NCI-H2029 (cell line): ENCODE data around the gene TSHZ1.
"Not testable (repeated sequence)": the region's sequence is repeated elsewhere in the genome, so short reads cannot be mapped to it uniquely, and the experiment has no call there.

Experiments
- DNase-seq: peaks from one replicate; lab custom pipeline; 2025; lab: John Stamatoyannopoulos, UW

The TSHZ1 gene

DNA sequence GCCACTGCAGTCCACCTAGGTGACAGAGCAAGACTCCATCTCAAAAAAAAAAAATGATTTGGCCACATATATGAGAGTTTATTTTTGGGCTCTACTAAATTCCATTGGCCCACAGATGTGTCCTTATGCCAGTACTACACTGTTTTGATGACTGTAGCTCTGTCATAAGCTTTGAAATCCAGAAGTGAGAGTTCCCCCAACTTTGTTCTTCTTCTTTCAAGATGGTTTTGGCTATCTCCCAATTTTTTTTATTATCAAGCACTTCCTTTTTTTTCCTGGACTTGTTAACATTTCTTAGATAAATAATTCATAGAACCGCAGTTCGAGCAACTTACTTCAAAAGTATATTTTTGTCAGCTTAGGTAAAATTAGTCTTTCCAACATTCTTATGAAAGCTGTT lies 96.9 kb downstream of the TSHZ1 start:
- no peak for DNase-seq

- DNase-seq: no peak
Measured at GRCh38 chr18:75309564-75309963, 99.0 kb downstream of the TSHZ1 start.

DNA sequence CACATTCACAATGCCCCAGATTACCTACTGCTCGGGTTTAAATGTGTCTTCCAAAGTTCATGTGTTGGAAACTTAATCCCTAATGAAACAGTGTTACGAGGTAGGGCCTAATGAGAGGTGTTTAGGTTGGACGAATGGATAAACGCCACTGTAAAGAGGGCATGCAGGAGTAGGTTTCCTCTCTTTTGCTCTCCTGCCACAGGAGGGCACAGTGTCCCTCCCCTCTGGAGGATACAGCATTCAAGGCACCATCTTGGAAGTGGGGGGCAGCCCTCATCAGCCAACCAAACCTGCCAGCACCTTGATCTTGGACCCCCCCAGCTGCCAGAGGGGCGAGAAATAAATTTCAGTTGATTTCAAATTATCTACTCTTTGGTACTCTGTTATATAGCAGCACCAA lies 103.5 kb downstream of the TSHZ1 start:
- DNase-seq: no peak

GRCh38 chr18:75314606-75315005 lies 104.0 kb downstream of the TSHZ1 start:
- no peak for DNase-seq

DNA sequence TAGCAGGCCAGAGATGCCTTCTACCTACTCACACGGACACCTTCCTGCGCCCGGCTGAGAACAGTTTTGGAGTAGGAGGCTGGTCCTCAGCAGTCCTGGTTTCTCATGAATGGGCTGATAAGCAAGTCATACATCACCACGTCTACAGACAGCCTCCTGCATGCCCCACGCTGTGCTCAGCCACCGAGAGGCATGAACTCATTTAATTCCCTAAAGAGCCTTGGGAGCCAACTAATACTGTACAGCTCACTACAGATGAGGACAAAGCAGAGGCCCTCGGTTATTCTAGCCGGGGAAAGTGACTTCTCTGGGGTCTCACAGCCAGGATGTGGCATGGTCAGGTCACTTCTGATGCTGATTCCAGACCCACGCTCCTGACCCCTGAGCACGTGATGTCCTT lies 105.6 kb downstream of the TSHZ1 start:
- DNase-seq: no peak

DNA sequence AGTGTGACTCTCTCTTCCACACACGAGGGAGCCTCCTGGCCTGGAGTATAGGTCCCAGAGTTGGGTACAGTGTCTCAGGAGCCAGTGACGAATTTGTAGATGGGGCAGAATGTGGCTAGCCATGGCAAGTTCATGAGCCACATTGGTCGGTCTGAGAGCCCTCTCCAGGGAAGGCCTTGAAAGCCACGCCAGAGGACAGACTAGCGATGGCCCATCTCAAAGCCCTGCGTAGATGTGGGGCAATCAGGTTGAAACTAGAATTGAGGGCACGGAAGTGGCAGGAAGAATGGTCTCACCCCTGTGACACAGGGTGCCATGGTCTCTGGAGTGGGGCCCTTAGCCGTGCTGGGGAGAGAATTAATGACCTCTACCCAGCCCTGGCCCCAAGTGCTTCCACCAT lies 106.2 kb downstream of the TSHZ1 start:
- DNase-seq: no peak

- no peak for DNase-seq
Measured at GRCh38 chr18:75317300-75317699, 106.7 kb downstream of the TSHZ1 start.

DNA sequence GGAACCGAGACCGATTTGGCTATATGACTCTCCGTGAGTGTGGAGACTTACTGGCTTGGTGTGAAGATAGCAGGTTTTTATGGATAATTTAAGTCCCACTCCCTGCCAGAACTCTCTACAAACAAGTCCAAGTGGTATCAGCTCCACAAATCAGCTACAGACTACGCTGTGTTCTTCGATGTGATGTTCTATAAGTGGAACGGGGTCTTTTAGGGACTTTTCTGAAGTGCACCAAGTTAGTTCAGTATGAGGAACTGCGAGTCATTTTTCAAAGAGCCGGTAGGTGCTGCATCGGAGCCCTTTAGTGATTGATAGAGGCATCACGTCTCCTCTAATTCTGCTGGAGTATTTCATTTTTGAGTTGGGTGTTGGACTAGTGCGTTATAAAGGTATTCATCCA lies 107.1 kb downstream of the TSHZ1 start:
- no peak for DNase-seq

DNA sequence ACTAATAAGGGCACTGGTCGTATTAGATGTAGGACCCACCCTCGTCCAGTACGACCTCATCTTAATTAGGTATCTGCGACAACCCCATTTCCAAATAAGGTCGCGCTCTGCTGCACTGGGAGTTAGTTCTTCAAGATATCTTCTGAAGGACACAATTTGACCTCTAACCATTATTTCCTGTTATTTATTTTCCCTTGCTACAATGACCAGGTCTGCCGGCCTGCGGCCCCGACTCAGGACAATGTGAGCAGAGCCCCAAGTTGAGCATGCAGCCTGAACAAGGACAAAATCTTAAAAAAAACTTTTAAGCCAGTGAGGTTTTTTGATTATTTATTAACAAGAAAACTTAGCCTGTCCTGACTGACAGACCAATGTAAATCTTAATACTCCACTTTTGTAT lies 109.3 kb downstream of the TSHZ1 start:
- DNase-seq: no peak

GRCh38 chr18:75320506-75320905 lies 109.9 kb downstream of the TSHZ1 start:
- DNase-seq: no peak

DNA sequence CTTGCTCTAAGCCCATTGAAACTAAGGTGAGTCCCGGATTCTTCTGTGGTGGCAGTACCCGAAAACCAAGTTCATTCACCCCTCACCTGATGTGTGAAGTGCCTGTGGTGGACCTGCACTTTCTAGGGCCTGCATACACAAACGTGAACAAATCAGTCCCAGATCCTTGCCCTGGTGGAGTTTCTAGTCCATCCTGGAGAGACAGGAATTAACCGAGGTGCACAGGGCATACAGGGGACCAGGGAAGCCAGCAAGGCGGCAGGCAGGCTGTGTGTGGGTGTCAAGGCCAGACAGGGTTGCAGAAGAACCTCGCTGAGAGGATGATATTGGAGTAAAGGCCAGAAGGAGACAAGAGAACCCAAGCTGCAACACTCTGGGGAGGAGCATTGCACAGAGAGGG lies 110.8 kb downstream of the TSHZ1 start:
- no peak for DNase-seq

- DNase-seq: no peak
Measured at GRCh38 chr18:75322206-75322605, 111.6 kb downstream of the TSHZ1 start.

GRCh38 chr18:75323821-75324585 lies 113.4 kb downstream of the TSHZ1 start:
- no peak for DNase-seq

DNA sequence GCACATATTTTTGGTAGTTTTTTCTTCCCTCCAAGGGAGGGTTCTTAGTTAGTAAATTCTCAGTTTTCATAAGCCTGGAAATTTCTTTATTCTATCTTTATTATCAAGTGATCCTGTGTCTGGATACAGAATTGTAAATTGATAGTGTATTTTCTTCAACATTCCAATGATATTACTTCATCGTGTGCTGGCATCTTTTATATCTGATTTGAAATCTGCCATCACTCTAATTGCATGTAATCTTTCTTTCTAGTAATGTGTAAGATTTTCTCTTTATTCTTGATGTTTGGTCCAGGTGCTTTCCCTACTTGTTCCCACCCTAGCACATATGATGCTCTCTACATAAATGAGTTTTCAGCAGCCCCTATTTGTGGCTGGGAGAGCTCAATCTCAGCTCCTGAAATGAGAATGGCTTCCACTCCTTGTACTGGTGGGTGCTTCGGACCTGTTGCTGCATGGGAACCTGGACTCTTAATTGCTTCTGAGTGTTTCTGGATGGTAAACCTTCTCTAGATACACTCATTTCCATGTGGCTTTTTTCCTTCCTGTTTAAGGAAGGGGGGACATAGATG lies 114.2 kb downstream of the TSHZ1 start:
- DNase-seq: no peak

- not testable (repeated sequence) for DNase-seq
Measured at GRCh38 chr18:75329753-75330152, 119.2 kb downstream of the TSHZ1 start.

DNA sequence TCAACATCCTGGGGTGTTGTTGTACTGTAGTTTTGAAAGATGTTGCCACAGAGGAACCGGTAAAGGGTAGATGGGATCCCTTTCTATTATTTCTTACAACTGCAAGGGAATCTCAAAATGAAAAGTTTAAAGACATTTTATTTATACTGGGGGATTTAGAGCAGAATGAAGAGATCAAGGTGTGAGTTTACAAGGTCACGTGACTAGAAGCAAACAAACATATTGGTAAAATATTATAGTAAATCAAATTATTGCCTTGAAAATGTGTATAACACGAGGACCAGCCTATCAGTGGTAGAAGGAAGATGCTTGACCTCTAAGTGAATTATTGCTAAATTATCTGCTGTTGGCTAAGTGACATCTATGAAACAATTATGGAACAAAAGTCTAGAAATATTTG lies 119.7 kb downstream of the TSHZ1 start:
- no peak for DNase-seq

- no peak for DNase-seq
Measured at GRCh38 chr18:75334869-75335268, 124.3 kb downstream of the TSHZ1 start.

DNA sequence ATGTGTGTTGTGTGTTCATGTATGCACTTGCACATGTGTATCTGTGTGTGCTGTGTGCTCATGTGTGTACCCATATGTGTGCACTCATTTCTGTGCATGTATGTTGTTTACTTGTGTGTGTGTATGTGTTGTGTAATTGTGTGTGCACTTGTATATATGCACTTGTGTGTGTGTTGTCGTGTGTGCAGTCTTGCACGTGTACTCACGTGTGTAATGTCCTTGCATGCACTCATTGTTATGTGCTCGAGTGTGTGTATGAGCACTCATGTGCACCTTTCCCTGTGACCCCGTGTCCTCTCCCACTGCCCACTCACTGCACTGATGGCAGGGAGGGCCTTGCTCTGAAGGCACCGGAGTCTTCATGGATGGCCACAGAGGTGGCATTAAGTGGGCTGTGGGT lies 124.9 kb downstream of the TSHZ1 start:
- DNase-seq: no peak

DNA sequence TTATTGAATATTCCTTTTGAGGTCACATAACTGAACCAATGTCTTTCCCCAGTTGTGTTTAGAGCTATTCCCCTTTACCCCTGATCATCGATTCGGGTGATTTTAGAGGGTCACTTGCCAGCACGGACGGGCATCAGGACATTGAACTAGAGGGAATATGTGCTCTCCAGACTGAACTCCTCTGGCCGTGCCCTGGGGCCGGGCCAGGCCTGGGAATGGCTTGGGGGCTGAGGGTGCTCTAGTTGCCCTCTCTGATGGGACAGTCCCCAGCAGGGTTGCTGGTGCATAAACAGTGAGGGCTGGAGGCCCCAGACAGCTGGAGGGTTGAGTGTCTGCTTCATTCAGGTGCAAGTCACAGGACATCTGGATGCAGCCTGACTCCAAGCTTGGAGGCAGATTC lies 126.2 kb downstream of the TSHZ1 start:
- no peak for DNase-seq

GRCh38 chr18:75337348-75337747 lies 126.8 kb downstream of the TSHZ1 start:
- DNase-seq: no peak

GRCh38 chr18:75338631-75339030 lies 128.0 kb downstream of the TSHZ1 start:
- DNase-seq: no peak
